Colonic mucosa (tissue), 4 donors: ENCODE results near the gene SUCLG2. TPM values are rescaled to one million over a fixed set of nuclear protein-coding genes. Genes with fewer than 3 reads are reported as not detected.

Source experiments
- DNase-seq: peaks from one replicate; pipeline ENCODE4 v3.0.0-alpha.2; 2020
- H3K27ac ChIP-seq: fragments of 200-600 bp; one replicate; pipeline ENCODE4 v1.8.0; 2021
- H3K27me3 ChIP-seq: fragments of 200-600 bp; one replicate; pipeline ENCODE4 v1.8.0; 2021
- H3K36me3 ChIP-seq: fragments of 200-600 bp; one replicate; pipeline ENCODE4 v1.8.0; 2021
- H3K4me1 ChIP-seq: fragments of 200-600 bp; one replicate; pipeline ENCODE4 v1.8.0; 2021; ENCODE audit warnings: mild to moderate bottlenecking
- H3K4me3 ChIP-seq: fragments of 200-600 bp; one replicate; pipeline ENCODE4 v1.8.0; 2021
- H3K9ac ChIP-seq, 2 donors: one replicate each; pipeline ENCODE4 v1.7.0; 2013; ENCODE audit warnings: control low read depth in 2 of 2, low read depth in 2 of 2, low read length in 2 of 2
- H3K9me3 ChIP-seq: fragments of 200-600 bp; one replicate; pipeline ENCODE4 v1.8.0; 2021
- CTCF ChIP-seq: fragments of 200-600 bp; IDR thresholded peaks from one replicate; pipeline ENCODE4 v1.8.0; 2022; ENCODE audit warnings: antibody characterized with exemption, mild to moderate bottlenecking
- intact Hi-C: fragments of 100-400 bp; cut with DNase I; formaldehyde crosslinking; loops from one replicate; pipeline ENCODE4 v1.14.1; 2022
- total RNA-seq, 2 donors: library from RNA; stranded (reverse); fragmentation: NEBNext Ultra II Directional in 1 of 2; extraction: Animal tissue kit (Norgen Biotek cat#: 25700) in 1 of 2; gene quantifications; one replicate each; pipeline ENCODE4 v1.2.1, GENCODE V29; 2021
- donor health status: healthy.
- donor health status: DM: no; HTN: no; CAD: no.
- donor health status: DM: no; HTN: no; CAD: no.

The SUCLG2 gene
- total RNA-seq, 2 donors from 2014 or later = 114 to 219 TPM

GRCh38 chr3:67329358-67329757 lies 325.1 kb downstream of the SUCLG2 start:
- H3K36me3 ChIP-seq = no peaks in the 10 kb centered on the region
- no peak for TF ChIP-seq CTCF
- intact Hi-C loops = no loop called here
- H3K9ac ChIP-seq = no peak overlapping the region
- H3K27ac ChIP-seq = no peak overlapping the region
- no peak for DNase-seq
- no peaks in the 10 kb centered on the region for H3K4me1 ChIP-seq
- no peak overlapping the region for H3K4me3 ChIP-seq
- H3K9me3 ChIP-seq = no peaks in the 10 kb centered on the region
- H3K27me3 ChIP-seq = no peaks in the 10 kb centered on the region

DNA sequence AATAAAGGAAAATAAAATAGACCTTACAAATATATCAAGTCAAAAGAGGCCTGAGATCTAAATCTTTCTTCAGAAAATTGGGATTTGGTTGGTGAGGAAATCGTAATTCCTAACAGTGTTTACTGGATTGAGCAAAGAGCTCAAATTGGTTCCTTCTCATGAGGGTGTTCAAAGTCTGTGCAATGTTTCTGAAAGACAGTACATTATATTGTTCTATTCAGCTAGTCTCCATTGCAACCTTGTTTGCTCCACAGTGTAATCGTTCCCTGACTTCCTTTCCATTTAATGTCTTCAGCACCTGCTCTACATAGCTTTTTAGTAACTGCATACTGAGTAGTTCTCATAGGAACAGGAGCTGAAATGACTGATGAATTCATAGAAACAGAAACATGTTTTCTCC lies 326.8 kb downstream of the SUCLG2 start:
- Histone ChIP-seq H3K36me3 (no peaks in the 10 kb centered on the region), H3K9me3 (no peaks in the 10 kb centered on the region), H3K4me3 (no peak overlapping the region), H3K27ac (no peak overlapping the region), H3K4me1 (no peaks in the 10 kb centered on the region), H3K27me3 (no peaks in the 10 kb centered on the region), H3K9ac (no peak overlapping the region)
- DNase-seq = no peak
- intact Hi-C loops = no loop called here
- no peak for TF ChIP-seq CTCF

DNA sequence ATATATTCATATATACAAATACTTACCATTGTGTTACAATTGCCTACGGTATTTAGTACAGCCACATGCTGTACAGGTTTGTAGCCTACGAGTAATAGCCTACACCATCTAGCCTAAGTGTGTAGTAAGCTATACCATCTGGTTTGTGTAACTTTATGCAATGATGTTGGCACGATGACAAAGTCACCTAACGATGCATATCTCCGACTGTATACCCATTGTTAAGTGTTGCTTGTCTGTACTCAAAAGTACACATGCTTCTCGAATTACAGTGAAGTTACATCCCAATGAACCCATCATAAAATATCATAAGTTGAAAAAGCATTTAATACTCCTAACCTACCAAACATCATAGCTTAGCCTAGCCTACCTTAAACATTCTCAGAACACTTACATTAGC lies 329.2 kb downstream of the SUCLG2 start:
- H3K9me3 ChIP-seq = no peaks in the 10 kb centered on the region
- H3K9ac ChIP-seq = no peak overlapping the region
- H3K4me3 ChIP-seq = no peak overlapping the region
- TF ChIP-seq CTCF = no peak
- H3K27me3 ChIP-seq = no peaks in the 10 kb centered on the region
- H3K27ac ChIP-seq = no peak overlapping the region
- intact Hi-C loops = no loop called here
- no peaks in the 10 kb centered on the region for H3K36me3 ChIP-seq
- no peaks in the 10 kb centered on the region for H3K4me1 ChIP-seq
- no peak for DNase-seq
